SK-N-SH (cell line): ENCODE results near the gene GNG10. TPM values are rescaled to one million over a fixed set of nuclear protein-coding genes. Genes with fewer than 3 reads are reported as not detected.
A peak's percentile ranks its signal among the peaks of the same experiment; 100 is the strongest.

Experiments
- CTCF ChIA-PET: fragments of 300-600, 350-600 bp; formaldehyde crosslinking; extraction: SDS; loops from one replicate; lab custom pipeline; 2021; lab: Yijun Ruan, JAX
- POLR2A ChIA-PET: fragments of 350-600 bp; sonication (Branson Sonifier 250); formaldehyde crosslinking; extraction: SDS; loops from one replicate; lab custom pipeline; 2020; ENCODE audit warnings: antibody characterized with exemption, inconsistent platforms; lab: Yijun Ruan, JAX
- DNase-seq: peaks from one replicate; pipeline ENCODE4 v3.0.0; 2012
- H2AFZ ChIP-seq: fragments of 200-600 bp; sonication (generic); 2 replicates; pipeline ENCODE4 v1.8.1; 2016; ENCODE audit warnings: antibody characterized with exemption, mild to moderate bottlenecking, low read depth
- H3F3A ChIP-seq: fragments of 200-600 bp; sonication (generic); replicated peaks from 2 replicates; pipeline ENCODE3; 2016; ENCODE audit warnings: antibody characterized with exemption, mild to moderate bottlenecking; ENCODE audit not compliant: insufficient read depth
- H3K27ac ChIP-seq, 2 experiments: fragments of 200-500 bp in 1 of 2; fragments of 200-600 bp in 1 of 2; sonication (Bioruptor generic) in 1 of 2; sonication (generic), shearing (Covaris generic) in 1 of 2; 2 replicates each; pipeline versions ENCODE4 v1.5.1 to v1.6.1; 2014 to 2016; ENCODE audit warnings: low read depth in 2 of 2, inconsistent platforms in 1 of 2, low read length in 1 of 2, mild to moderate bottlenecking in 1 of 2, mixed read lengths in 1 of 2
- H3K27me3 ChIP-seq: fragments of 200-600 bp; sonication (generic), shearing (Covaris generic); 2 replicates; pipeline ENCODE4 v1.6.1; 2016; ENCODE audit warnings: mixed run types; ENCODE audit not compliant: insufficient read depth
- H3K36me3 ChIP-seq, 2 experiments: fragments of 200-500 bp in 1 of 2; fragments of 200-600 bp in 1 of 2; sonication (Bioruptor generic) in 1 of 2; sonication (generic) in 1 of 2; replicated peaks in 1 of 2; 2 replicates each; pipeline versions ENCODE3 to v1.5.1; 2014 to 2016; ENCODE audit warnings: low read length in 1 of 2, mild to moderate bottlenecking in 1 of 2; ENCODE audit not compliant: insufficient read depth in 2 of 2, control insufficient read depth in 1 of 2
- H3K4me1 ChIP-seq, 2 experiments: fragments of 200-500 bp in 1 of 2; fragments of 200-600 bp in 1 of 2; sonication (Bioruptor generic) in 1 of 2; sonication (generic), shearing (Covaris generic) in 1 of 2; 2 replicates each; pipeline versions ENCODE4 v1.5.1 to v1.6.1; 2014 to 2016; ENCODE audit warnings: low read depth in 1 of 2, low read length in 1 of 2, mixed run types in 1 of 2; ENCODE audit not compliant: insufficient read depth in 2 of 2, control insufficient read depth in 1 of 2
- H3K4me2 ChIP-seq: fragments of 200-600 bp; sonication (generic), shearing (Covaris generic); 2 replicates; pipeline ENCODE4 v1.6.1; 2017; ENCODE audit warnings: mixed run types
- H3K4me3 ChIP-seq, 2 experiments: fragments of 200-500 bp in 1 of 2; fragments of 200-600 bp in 1 of 2; sonication (Bioruptor generic) in 1 of 2; sonication (generic), shearing (Covaris generic) in 1 of 2; 2 replicates each; pipeline versions ENCODE4 v1.5.1 to v1.8.1; 2014 to 2016; ENCODE audit warnings: low read depth in 2 of 2, inconsistent platforms in 1 of 2, low read length in 1 of 2, mild to moderate bottlenecking in 1 of 2, mixed read lengths in 1 of 2, moderate library complexity in 1 of 2
- H3K79me2 ChIP-seq: fragments of 200-600 bp; sonication (generic); 2 replicates; pipeline ENCODE4 v1.8.1; 2017; ENCODE audit warnings: mild to moderate bottlenecking; ENCODE audit not compliant: insufficient read depth
- H3K9ac ChIP-seq: fragments of 200-600 bp; sonication (generic); 2 replicates; pipeline ENCODE4 v1.6.1; 2017; ENCODE audit warnings: mixed run types
- H3K9me2 ChIP-seq: fragments of 200-600 bp; sonication (generic); 2 replicates; pipeline ENCODE4 v1.6.1; 2017; ENCODE audit warnings: mixed run types
- H3K9me3 ChIP-seq: fragments of 200-600 bp; sonication (generic); 2 replicates; pipeline ENCODE4 v1.6.1; 2017; ENCODE audit warnings: mixed run types, mild to moderate bottlenecking, moderate library complexity
- H4K20me1 ChIP-seq: fragments of 200-600 bp; sonication (generic); 2 replicates; pipeline ENCODE4 v1.6.1; 2017; ENCODE audit warnings: mild to moderate bottlenecking, mixed run types; ENCODE audit not compliant: insufficient read depth
- FOSL2 ChIP-seq: IDR thresholded peaks from 2 replicates; pipeline ENCODE4 v1.4.0; 2012; ENCODE audit warnings: low read depth, mild to moderate bottlenecking, moderate library complexity, borderline replicate concordance
- FOXJ3 ChIP-seq: sonication (generic); formaldehyde crosslinking; IDR thresholded peaks from 2 replicates; pipeline ENCODE4 v1.5.1; 2020; ENCODE audit warnings: mild to moderate bottlenecking, missing genetic modification reagents
- FOXM1 ChIP-seq: IDR thresholded peaks from 2 replicates; pipeline ENCODE4 v1.4.0; 2012; ENCODE audit warnings: low read depth, mild to moderate bottlenecking
- GATA2 ChIP-seq: sonication (generic); formaldehyde crosslinking; IDR thresholded peaks from 2 replicates; pipeline ENCODE4 v1.5.0; 2020; ENCODE audit warnings: mild to moderate bottlenecking, missing genetic modification reagents
- JUND ChIP-seq: IDR thresholded peaks from 2 replicates; pipeline ENCODE4 v1.4.0; 2012
- NRF1 ChIP-seq: IDR thresholded peaks from 2 replicates; pipeline ENCODE4 v1.6.1; 2012; ENCODE audit warnings: low read depth, mild to moderate bottlenecking, low read length
- RAD21 ChIP-seq: IDR thresholded peaks from 2 replicates; pipeline ENCODE4 v1.6.1; 2012; ENCODE audit warnings: mild to moderate bottlenecking, low read length
- RCOR1 ChIP-seq: fragments of 150-350 bp; IDR thresholded peaks from 2 replicates; pipeline ENCODE4 v1.6.1; 2017; ENCODE audit warnings: antibody characterized with exemption, low read length
- REST ChIP-seq: IDR thresholded peaks from 2 replicates; pipeline ENCODE4 v1.6.1; 2012; ENCODE audit warnings: mild to moderate bottlenecking, low read depth, low read length, moderate library complexity
- TCF12 ChIP-seq: IDR thresholded peaks from 2 replicates; pipeline ENCODE4 v1.4.0; 2012
- USF1 ChIP-seq: IDR thresholded peaks from 2 replicates; pipeline ENCODE4 v1.4.0; 2012; ENCODE audit warnings: low read depth, borderline replicate concordance
- YY1 ChIP-seq: IDR thresholded peaks from 2 replicates; pipeline ENCODE4 v1.4.0; 2012; ENCODE audit warnings: low read depth, mild to moderate bottlenecking
- WGBS: methylation state at CpG from one replicate; pipeline ENCODE4 v1.1.6; 2017; ENCODE audit warnings: low lambda C conversion rate; 5-methylcytosine and 5-hydroxymethylcytosine counted together
- polyA plus RNA-seq, 3 experiments: library from polyadenylated mRNA; depleted of rRNA; stranded (reverse); fragments of >200 nt; gene quantifications; 2 replicates each; pipeline ENCODE4 v1.2.3, GENCODE V29; 2012
- TF ChIP-seq, protein P1 (sequence below): IDR thresholded peaks from 2 replicates; pipeline ENCODE4; 2012

The GNG10 gene
- polyA plus RNA-seq, 1 of the 3 experiments (the other 2 are of a cell fraction) = 57.7 TPM

GRCh38 chr9:111621895-111622480 lies 39.4 kb upstream of the GNG10 start (continued):
- no peak for TF ChIP-seq REST
- no peak for TF ChIP-seq YY1
- peak; percentile 77 for TF ChIP-seq RAD21
- TF ChIP-seq FOSL2 = no peak
- TF ChIP-seq RCOR1 = no peak
- TF ChIP-seq TCF12 = no peak
- TF ChIP-seq USF1 = no peak
- no peak for TF ChIP-seq FOXJ3
- no peak for TF ChIP-seq FOXM1
- TF ChIP-seq, all 33 proteins: peak for 3

- Histone ChIP-seq H3F3A (no peaks in the 10 kb centered on the region), H3K4me1 (no peaks in the 10 kb centered on the region), H4K20me1 (no peaks in the 10 kb centered on the region), H2AFZ (no peak overlapping the region), H3K9me2 (no peaks in the 10 kb centered on the region), H3K36me3 (no peaks in the 10 kb centered on the region), H3K9ac (no peak overlapping the region), H3K9me3 (no peaks in the 10 kb centered on the region), H3K79me2 (no peaks in the 10 kb centered on the region), H3K4me2 (no peak overlapping the region), H3K4me3 (no peak overlapping the region), H3K27ac (no peak overlapping the region), H3K27me3 (no peaks in the 10 kb centered on the region)
- DNase-seq = no peak
- WGBS = 57% methylated on average over 3 of the region's 3 CpGs
- ChIA-PET CTCF (interaction anchor here (0.9 to 4.4 kb wide), 2 partner anchors 9 to 25 kb away, joined by 4 to 44 read pairs; partner anchors contain the start of gene DNAJC25), POLR2A (no interaction called here)
- TF ChIP-seq GATA2 (CRISPR knock-in tag) (no peak), FOSL2 (peak; percentile 34; the same call in 1 of the 2 replicates), JUND (peak; percentile 34; the same call in 1 of the 2 replicates), NRF1 (no peak)
- TF ChIP-seq, protein P1, sequence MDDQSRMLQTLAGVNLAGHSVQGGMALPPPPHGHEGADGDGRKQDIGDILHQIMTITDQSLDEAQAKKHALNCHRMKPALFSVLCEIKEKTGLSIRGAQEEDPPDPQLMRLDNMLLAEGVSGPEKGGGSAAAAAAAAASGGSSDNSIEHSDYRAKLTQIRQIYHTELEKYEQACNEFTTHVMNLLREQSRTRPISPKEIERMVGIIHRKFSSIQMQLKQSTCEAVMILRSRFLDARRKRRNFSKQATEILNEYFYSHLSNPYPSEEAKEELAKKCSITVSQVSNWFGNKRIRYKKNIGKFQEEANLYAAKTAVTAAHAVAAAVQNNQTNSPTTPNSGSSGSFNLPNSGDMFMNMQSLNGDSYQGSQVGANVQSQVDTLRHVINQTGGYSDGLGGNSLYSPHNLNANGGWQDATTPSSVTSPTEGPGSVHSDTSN = peak; percentile 35; the same call in 1 of the 2 replicates
These were observed 38.8 kb upstream of the GNG10 start for GRCh38 chr9:111622626-111623025.
